Fibroblast of mammary gland (primary cell): Measurements from ENCODE around the gene CSPG5.

Experiments used
- DNase-seq: peaks from one replicate; pipeline ENCODE4 v3.0.0-alpha.2; 2010; ENCODE audit warnings: low read depth
- H3K4me3 ChIP-seq: 2 replicates; pipeline ENCODE4 v1.5.1; 2011; ENCODE audit warnings: low read depth, mild to moderate bottlenecking, low read length, moderate library complexity; ENCODE audit not compliant: control insufficient read depth
- CTCF ChIP-seq: conservative IDR thresholded peaks from 2 replicates; pipeline ENCODE4 v1.5.1; 2011; ENCODE audit warnings: low read depth, low read length, inconsistent platforms; ENCODE audit not compliant: control insufficient read depth, insufficient read depth

Gene CSPG5

GRCh38 chr3:47512416-47513124, 66.1 kb downstream of the CSPG5 start:
- no peak for TF ChIP-seq CTCF
- peak overlapping the region; percentile 86 for H3K4me3 ChIP-seq
- peak; percentile 25 for DNase-seq
